Measurements from ENCODE around the gene UHMK1.

Gene UHMK1

DNA sequence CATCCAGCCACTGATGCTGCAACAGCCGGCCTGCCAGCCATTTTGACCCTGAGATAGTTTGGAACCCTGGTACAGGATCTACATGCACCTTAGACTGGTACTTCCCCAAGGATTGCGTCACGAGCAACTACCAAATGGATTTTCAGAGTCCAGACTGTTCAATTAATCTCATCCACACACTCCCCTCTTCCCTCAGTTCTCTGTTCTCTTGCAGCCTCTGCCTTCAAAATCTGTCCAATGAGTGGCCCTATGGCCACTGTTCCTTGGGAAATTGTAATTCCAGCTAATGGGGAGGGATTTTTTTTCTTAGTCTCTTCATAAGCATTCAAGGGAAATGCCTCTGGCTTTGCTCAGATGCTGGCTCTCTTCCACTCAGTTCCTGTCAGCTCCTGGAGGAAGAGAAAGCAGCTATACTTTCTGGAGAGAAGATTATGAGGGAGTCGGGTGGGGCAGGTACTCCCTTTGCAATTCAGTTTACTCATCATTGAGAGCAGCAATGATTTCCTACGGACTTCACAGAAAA is 44.1 kb downstream of the UHMK1 start:
- Mint-ChIP-seq H3K27ac (no peak overlapping the region), H3K4me3 (no peak overlapping the region), H3K27me3 (no peaks in the 10 kb centered on the region), H3K36me3 (ENCODE audit: insufficient read depth) (no peaks in the 10 kb centered on the region), H3K4me1 (ENCODE audit: low read depth in 2 of 2) (no peaks in the 10 kb centered on the region), H3K9me3 (no peaks in the 10 kb centered on the region)
- no peak for ATAC-seq (replicated peaks)
- DNase-seq = no peak

DNA sequence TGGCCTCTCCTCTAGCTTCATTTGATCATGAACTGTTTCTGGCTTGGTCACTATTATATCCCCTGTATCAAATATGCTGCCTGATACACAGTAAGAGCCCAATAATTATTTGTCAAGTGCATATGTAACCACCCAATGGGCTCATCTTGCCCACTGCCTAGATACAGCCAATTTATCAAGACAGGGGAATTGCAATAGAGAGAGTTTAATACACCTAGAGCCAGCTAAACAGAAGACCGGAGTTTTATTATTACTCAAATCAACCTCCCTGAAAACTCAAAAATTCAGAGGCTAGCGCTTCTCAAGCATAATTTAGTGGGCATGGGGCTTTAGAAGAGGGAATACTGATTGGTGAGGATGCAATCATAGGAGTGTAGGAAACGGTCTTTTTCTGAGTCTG is 45.6 kb downstream of the UHMK1 start:
- H3K4me1 Mint-ChIP-seq (ENCODE audit: low read depth in 2 of 2) = no peaks in the 10 kb centered on the region
- no peak for ATAC-seq (replicated peaks)
- H3K4me3 Mint-ChIP-seq = no peak overlapping the region
- H3K36me3 Mint-ChIP-seq (ENCODE audit: insufficient read depth) = no peaks in the 10 kb centered on the region
- H3K27ac Mint-ChIP-seq = no peak overlapping the region
- H3K27me3 Mint-ChIP-seq = no peaks in the 10 kb centered on the region
- H3K9me3 Mint-ChIP-seq = no peaks in the 10 kb centered on the region
- DNase-seq = no peak

DNA sequence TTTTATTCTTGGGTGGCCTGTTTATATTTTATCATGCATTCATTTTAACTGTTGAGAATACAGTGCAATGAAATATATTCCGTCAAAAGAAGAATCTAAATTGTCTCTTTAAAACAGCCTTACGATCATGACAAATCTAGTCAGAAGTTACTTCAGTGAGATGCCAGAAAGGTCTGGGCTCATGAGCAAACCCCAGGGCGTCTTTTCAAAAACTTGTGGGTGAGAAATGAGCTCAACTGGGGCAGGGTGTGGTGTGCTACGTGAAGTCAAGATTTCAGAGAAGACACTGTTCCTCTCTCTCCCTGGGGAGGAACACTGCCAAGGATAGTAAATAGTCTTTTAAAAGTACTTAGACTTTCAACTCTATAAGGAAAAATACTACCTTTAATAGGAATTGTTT is 50.6 kb downstream of the UHMK1 start:
- peak; percentile 100 for ATAC-seq (replicated peaks)

DNA sequence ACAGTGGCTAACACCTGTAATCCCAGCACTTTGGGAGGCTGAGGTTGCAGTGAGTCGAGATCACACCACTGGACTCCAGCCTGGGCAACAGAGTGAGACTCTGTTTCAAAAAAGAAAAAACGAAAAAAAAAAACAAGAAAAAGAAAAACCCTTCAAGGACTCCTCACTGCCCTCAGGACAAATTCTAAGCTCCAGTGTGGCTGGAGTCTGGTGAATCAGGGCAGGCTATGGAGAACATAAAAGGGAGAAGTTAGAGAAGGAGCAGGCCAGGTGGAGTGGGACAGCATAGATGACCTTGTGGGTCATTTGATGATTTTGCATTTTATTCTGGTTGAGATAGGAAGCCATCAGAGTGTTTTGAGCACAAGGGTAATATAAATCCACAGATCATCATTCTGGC is 51.4 kb downstream of the UHMK1 start:
- H3K27me3 Mint-ChIP-seq = no peaks in the 10 kb centered on the region
- H3K4me3 Mint-ChIP-seq = no peak overlapping the region
- no peaks in the 10 kb centered on the region for H3K36me3 Mint-ChIP-seq (ENCODE audit: insufficient read depth)
- H3K27ac Mint-ChIP-seq = peak overlapping the region; percentile 13 to 94
- H3K9me3 Mint-ChIP-seq = no peaks in the 10 kb centered on the region
- ATAC-seq (replicated peaks) = no peak
- H3K4me1 Mint-ChIP-seq (ENCODE audit: low read depth in 2 of 2) = peaks cover 0 to 6% of the 10 kb centered on the region in 2 donors
- no peak for DNase-seq

More for the DNA sequence above, 50.6 kb downstream of the UHMK1 start:
- Mint-ChIP-seq H3K36me3 (ENCODE audit: insufficient read depth) (no peaks in the 10 kb centered on the region), H3K9me3 (no peaks in the 10 kb centered on the region), H3K27ac (peak overlapping the region; percentile 82 to 94), H3K27me3 (no peaks in the 10 kb centered on the region), H3K4me3 (peak overlapping the region; percentile 12 to 56), H3K4me1 (ENCODE audit: low read depth in 2 of 2) (peaks cover 0 to 6% of the 10 kb centered on the region in 2 donors)
- peak; percentile 22 to 28 (median 25) for DNase-seq

DNA sequence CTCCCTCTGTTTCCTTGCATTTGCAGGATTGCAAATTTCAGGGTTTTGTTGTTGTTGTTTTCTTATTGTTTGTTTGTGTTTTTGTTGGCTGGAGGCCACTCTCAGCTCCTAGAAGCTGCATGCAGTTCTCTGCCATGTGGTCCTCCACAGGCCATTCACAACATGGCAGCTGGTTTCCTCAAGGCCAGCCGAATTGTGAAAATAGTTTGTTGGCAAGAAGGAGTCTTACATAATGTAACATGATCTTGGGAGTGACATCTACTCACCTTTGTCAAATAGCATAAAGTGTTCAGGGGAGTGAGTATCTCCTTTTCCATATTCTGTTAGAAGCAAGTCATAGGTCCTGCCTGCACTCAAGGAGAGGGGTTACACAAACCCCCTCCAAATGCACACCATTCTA is 53.3 kb downstream of the UHMK1 start:
- H3K9me3 Mint-ChIP-seq = no peaks in the 10 kb centered on the region
- H3K27ac Mint-ChIP-seq = no peak overlapping the region
- no peak overlapping the region for H3K4me3 Mint-ChIP-seq
- H3K27me3 Mint-ChIP-seq = no peaks in the 10 kb centered on the region
- peaks cover 3% of the 10 kb centered on the region for H3K36me3 Mint-ChIP-seq (ENCODE audit: insufficient read depth)
- no peak for ATAC-seq (replicated peaks)
- no peak for DNase-seq
- H3K4me1 Mint-ChIP-seq (ENCODE audit: low read depth in 2 of 2) = peaks cover 0 to 6% of the 10 kb centered on the region in 2 donors

DNA sequence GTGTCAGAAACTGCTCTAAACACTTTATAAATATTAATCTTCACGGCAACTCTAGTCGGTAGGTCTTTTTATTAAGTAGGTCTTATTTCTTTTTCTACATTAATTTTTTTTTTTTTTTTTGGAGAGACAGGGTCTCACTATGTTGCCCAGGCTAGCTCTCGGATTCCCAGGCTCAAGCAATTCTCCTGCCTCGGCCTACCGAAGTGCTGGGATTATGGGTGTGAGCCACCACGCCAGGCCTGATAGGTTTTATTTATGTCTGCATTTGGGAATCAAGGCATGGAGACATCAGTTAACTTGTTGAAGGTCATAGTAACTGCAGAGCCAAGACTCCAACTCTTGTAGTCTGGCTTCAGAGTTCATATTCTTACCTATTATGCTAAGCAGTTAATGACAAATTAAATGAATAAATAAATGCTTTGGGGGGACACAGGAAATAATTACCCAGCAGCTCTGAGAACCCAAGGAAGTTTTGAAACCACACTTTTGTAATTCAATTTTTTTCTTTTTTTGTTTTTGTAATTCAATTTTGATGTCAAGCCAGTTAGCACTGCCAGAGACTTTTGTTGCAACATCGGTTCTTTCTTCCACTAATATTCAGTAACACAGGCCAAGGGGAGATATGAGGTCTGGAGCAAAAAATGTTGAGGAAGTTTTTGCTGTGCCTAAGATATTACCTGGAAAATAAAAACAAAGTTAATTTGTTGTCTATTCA is 54.5 kb downstream of the UHMK1 start:
- DNase-seq = no peak
- Mint-ChIP-seq H3K27ac (no peak overlapping the region), H3K36me3 (ENCODE audit: insufficient read depth) (peaks cover 3% of the 10 kb centered on the region), H3K9me3 (no peaks in the 10 kb centered on the region), H3K4me3 (no peak overlapping the region), H3K4me1 (ENCODE audit: low read depth in 2 of 2) (peaks cover 0 to 6% of the 10 kb centered on the region in 2 donors), H3K27me3 (no peaks in the 10 kb centered on the region)
- ATAC-seq (replicated peaks) = no peak

DNA sequence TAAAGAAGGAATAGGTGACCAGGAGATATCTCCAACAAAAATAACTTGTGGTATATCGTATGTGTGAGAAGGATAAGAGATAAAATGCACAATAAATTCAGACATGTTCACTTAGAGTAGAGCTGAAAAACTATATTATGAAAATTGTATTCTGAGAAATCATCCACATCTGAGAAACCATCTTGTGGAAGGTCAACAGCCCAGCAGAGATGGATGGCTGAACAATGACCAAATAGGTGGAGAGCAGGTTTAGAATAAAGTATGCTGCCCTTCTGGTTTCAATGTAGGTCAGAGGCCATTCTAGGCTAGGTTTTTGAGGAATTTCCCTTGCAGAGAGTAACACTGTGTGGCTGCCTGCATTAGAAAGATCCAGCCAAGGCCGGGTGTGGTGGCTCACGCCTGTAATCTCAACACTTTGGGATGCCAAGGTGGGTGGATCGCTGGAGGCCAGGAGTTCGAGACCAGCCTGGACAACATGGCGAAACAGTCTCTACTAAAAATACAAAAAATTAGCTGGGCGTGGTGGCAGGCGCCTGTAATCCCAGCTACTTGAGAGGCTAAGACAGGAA is 55.1 kb downstream of the UHMK1 start:
- H3K27ac Mint-ChIP-seq = no peak overlapping the region
- no peaks in the 10 kb centered on the region for H3K9me3 Mint-ChIP-seq
- peaks cover 0 to 6% of the 10 kb centered on the region in 2 donors for H3K4me1 Mint-ChIP-seq (ENCODE audit: low read depth in 2 of 2)
- H3K27me3 Mint-ChIP-seq = no peaks in the 10 kb centered on the region
- DNase-seq (no peak), ATAC-seq (replicated peaks) (no peak)
- peaks cover 3% of the 10 kb centered on the region for H3K36me3 Mint-ChIP-seq (ENCODE audit: insufficient read depth)
- no peak overlapping the region for H3K4me3 Mint-ChIP-seq

DNA sequence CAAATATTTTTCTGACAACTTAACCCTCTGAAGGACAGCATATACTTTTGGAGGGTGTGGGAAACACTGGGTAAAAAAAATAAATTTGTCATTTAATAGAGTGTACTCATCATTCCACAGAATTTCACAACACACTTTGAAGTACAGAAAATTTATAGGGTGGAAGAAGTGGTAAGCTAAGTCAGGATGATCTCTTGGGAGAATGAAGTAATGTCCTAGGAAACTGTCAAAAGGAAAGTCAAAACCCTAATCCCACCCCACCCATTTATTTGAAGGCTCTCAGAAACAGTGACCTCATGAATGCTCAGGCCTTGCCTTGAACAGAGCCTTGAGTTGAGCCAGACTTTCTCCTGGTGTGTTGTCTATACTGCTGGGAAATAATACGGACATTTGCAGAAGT is 56.6 kb downstream of the UHMK1 start:
- Mint-ChIP-seq H3K9me3 (no peaks in the 10 kb centered on the region), H3K27me3 (no peaks in the 10 kb centered on the region), H3K27ac (no peak overlapping the region), H3K4me1 (ENCODE audit: low read depth in 2 of 2) (peaks cover 0 to 2% of the 10 kb centered on the region in 2 donors), H3K4me3 (no peak overlapping the region), H3K36me3 (ENCODE audit: insufficient read depth) (peaks cover 3% of the 10 kb centered on the region)
- DNase-seq (no peak), ATAC-seq (replicated peaks) (no peak)

DNA sequence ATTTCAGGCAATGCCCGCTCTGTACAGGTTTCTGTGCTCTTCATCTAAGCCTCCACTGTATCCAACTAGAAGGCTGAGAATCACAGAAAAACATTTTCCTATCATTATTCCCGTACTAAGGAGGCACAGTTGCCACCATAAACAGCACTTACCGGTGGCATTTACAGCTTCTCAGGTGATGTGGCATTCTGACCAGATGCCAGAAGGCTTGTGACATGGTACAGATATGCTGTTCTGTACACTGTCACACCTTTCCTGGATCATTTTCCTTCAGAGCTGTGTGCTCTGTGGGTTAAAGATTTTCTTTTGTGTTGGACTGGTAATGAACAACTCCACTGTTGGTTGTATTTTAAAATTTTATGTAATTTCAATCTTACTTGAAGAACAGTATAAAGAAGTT is 59.9 kb downstream of the UHMK1 start:
- no peak for DNase-seq
- peaks cover 19% of the 10 kb centered on the region for H3K36me3 Mint-ChIP-seq (ENCODE audit: insufficient read depth)
- no peak for ATAC-seq (replicated peaks)
- H3K27ac Mint-ChIP-seq = no peak overlapping the region
- H3K27me3 Mint-ChIP-seq = no peaks in the 10 kb centered on the region
- peaks cover 11% of the 10 kb centered on the region in 2 donors for H3K4me1 Mint-ChIP-seq (ENCODE audit: low read depth in 2 of 2)
- no peaks in the 10 kb centered on the region for H3K9me3 Mint-ChIP-seq
- no peak overlapping the region for H3K4me3 Mint-ChIP-seq

DNA sequence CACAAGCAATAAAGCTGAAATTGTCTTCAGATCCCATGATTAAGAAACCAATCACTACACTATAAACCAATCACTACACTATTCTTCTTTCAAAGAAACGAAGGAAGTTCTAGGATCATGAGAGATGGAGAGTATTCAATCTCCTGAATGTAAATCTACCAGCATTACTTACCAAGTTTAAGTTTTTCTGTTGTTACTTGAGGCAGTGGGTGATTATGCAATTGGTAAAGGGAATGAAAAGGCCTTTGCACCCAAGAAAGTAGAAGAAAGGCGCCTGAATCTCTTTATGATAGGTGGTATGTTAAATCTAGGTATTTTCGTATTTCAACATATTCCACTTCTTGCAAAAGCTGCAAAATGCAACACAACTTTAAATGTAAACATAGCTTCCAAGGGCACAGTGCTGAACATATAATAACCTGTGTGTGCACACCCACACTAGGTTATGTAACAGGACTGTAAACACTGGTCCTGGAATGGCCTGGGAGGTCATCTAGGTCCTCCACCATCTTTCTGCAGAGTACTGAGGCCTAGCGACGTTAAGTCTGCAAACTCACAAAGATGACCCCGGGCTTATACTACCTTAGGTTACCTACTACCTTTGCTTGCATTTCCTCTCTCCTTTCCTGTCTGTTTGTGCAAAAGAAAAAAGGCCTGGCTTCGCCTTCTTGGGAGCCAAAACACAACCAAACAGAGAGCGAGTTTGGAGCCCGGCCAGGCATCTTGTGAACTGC is 62.9 kb downstream of the UHMK1 start:
- H3K4me1 Mint-ChIP-seq (ENCODE audit: low read depth in 2 of 2) = peaks cover 22 to 27% of the 10 kb centered on the region in 2 donors
- DNase-seq (no peak), ATAC-seq (replicated peaks) (no peak)
- H3K36me3 Mint-ChIP-seq (ENCODE audit: insufficient read depth) = peaks cover 25% of the 10 kb centered on the region
- H3K4me3 Mint-ChIP-seq = peak overlapping the region; percentile 94 to 96
- peak overlapping the region; percentile 98 to 99 for H3K27ac Mint-ChIP-seq
- no peaks in the 10 kb centered on the region for H3K9me3 Mint-ChIP-seq
- H3K27me3 Mint-ChIP-seq = no peaks in the 10 kb centered on the region

DNA sequence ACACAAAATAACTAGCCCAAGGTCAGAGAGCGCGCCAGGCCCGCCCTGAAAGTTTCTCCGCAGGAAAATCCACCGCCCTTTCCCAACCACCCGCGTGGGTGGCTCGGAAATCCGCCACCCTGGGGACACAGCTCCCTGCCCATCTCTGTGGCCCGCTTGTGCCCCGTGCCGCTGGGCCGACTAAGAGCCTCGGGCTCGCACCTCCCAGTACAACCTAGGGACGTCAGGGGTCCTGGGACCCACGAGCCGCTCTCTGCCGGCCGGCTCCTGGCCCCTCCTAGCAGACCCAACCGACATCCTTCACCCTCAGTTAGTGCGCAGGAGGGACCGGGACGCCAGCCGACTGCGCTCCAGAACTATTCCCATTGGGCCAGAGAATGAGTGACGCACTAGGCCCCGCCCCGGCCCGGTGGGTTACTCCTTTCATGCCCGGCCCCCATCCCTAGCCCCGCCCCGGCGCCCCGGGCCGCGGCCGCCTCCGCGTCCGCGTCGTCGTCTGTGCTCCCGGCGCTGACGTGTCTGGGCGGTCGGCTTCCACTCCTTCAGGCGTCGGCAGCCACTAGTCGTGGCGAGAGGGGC is 63.5 kb downstream of the UHMK1 start:
- peak overlapping the region; percentile 98 to 99 for H3K27ac Mint-ChIP-seq
- DNase-seq (peak; percentile 98 to 99 (median 98)), ATAC-seq (replicated peaks) (peak; percentile 87)
- peaks cover 25% of the 10 kb centered on the region for H3K36me3 Mint-ChIP-seq (ENCODE audit: insufficient read depth)
- H3K4me3 Mint-ChIP-seq = peak overlapping the region; percentile 94 to 96
- no peaks in the 10 kb centered on the region for H3K9me3 Mint-ChIP-seq
- H3K4me1 Mint-ChIP-seq (ENCODE audit: low read depth in 2 of 2) = peaks cover 26 to 30% of the 10 kb centered on the region in 2 donors
- H3K27me3 Mint-ChIP-seq = no peaks in the 10 kb centered on the region

DNA sequence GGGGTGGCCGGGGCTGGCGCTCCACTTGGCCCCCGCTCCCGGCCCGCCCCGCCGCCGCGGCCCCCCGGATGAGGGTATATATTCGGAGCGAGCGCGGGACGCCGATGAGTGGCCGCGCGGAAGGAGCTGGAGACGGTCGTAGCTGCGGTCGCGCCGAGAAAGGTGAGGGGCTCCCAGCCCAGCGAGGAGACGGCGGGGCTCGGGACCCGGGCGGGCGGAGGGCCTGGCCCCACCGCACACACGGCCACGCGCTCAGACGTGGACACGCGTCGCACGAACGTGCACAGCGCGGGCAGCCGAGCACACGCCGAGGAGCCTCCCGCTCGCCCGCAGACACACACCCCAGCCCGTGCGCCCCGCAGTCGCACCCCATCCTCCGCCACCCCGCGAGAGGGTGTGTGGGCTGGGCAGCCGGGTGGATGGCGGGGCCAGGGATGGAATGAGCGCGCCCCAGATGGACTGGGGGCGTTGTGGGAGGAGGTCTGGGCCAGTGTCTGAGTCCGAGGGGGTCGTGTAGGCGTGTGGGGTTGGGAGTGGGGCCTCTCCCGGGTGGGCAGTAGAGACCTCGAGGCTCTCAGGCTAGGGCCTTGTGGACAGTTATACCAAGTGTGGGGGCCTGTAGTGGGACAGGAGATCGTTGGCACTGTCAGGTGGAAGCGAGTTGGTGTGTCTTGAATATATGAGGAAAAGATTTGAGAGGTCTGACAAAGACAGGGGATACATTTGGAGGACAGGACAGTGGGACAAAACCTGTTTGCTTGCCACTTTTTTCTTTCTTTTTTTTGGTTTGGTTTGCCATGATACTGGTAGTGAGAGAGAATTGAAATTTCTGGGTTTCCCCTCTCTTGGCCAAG is 64.2 kb downstream of the UHMK1 start, which contains the start of gene UAP1:
Gene UAP1 (plus strand): TSS at position 107 of the 854 bp plus-strand sequence. CDS start 4,347 bp downstream, outside the sequence.
- H3K4me3 Mint-ChIP-seq = peak within 1 kb of the TSS; percentile 94 to 96
- H3K27ac Mint-ChIP-seq = peak within 1 kb of the TSS; percentile 98 to 99
- peaks cover 26 to 30% of the 10 kb centered on the region in 2 donors for H3K4me1 Mint-ChIP-seq (ENCODE audit: low read depth in 2 of 2)
- ATAC-seq (replicated peaks) (peak; percentile 53), DNase-seq (no peak)
- H3K36me3 Mint-ChIP-seq (ENCODE audit: insufficient read depth) = peaks cover 30% of the 10 kb centered on the region
- H3K9me3 Mint-ChIP-seq = no peaks in the 10 kb centered on the region
- no peaks in the 10 kb centered on the region for H3K27me3 Mint-ChIP-seq

Data from effector memory CD8-positive, alpha-beta T cell (primary cell).